Osteocyte (in vitro differentiated cells): ENCODE data around the gene AEN. TPM values are rescaled to one million over a fixed set of nuclear protein-coding genes. Genes with fewer than 3 reads are reported as not detected.

Source experiments
- DNase-seq: peaks from one replicate; pipeline ENCODE4 v3.0.0; 2021; ENCODE audit warnings: mixed read lengths; ENCODE audit not compliant: unreplicated experiment; ENCODE audit errors: extremely low spot score
- H3K27ac Mint-ChIP-seq: one replicate; pipeline ENCODE4 v1.8.0; 2021; ENCODE audit warnings: mild to moderate bottlenecking, mixed read lengths; ENCODE audit not compliant: unreplicated experiment
- H3K27me3 Mint-ChIP-seq: one replicate; pipeline ENCODE4 v1.8.0; 2021; ENCODE audit warnings: mixed read lengths; ENCODE audit not compliant: unreplicated experiment
- H3K36me3 Mint-ChIP-seq: one replicate; pipeline ENCODE4 v1.8.0; 2021; ENCODE audit warnings: mixed read lengths; ENCODE audit not compliant: unreplicated experiment
- H3K4me1 Mint-ChIP-seq: one replicate; pipeline ENCODE4 v1.8.0; 2021; ENCODE audit warnings: mixed read lengths; ENCODE audit not compliant: unreplicated experiment
- H3K4me3 Mint-ChIP-seq: one replicate; pipeline ENCODE4 v1.8.0; 2021; ENCODE audit warnings: mild to moderate bottlenecking, moderate library complexity, mixed read lengths; ENCODE audit not compliant: unreplicated experiment
- H3K9me3 Mint-ChIP-seq: one replicate; pipeline ENCODE4 v1.8.0; 2021; ENCODE audit warnings: mixed read lengths; ENCODE audit not compliant: unreplicated experiment
- total RNA-seq: library from RNA; stranded (reverse); gene quantifications from 2 replicates; pipeline ENCODE4 v1.2.1, GENCODE V29; 2021
- TF ChIP-seq, protein P1 (sequence below): fragments of 200-600 bp; sonication (generic); IDR thresholded peaks from 2 replicates; pipeline ENCODE4 v1.5.0; 2021; ENCODE audit warnings: antibody characterized with exemption, mild to moderate bottlenecking, moderate library complexity

AEN gene
- total RNA-seq, 1 donor from 2014 or later: 25.1 TPM

DNA sequence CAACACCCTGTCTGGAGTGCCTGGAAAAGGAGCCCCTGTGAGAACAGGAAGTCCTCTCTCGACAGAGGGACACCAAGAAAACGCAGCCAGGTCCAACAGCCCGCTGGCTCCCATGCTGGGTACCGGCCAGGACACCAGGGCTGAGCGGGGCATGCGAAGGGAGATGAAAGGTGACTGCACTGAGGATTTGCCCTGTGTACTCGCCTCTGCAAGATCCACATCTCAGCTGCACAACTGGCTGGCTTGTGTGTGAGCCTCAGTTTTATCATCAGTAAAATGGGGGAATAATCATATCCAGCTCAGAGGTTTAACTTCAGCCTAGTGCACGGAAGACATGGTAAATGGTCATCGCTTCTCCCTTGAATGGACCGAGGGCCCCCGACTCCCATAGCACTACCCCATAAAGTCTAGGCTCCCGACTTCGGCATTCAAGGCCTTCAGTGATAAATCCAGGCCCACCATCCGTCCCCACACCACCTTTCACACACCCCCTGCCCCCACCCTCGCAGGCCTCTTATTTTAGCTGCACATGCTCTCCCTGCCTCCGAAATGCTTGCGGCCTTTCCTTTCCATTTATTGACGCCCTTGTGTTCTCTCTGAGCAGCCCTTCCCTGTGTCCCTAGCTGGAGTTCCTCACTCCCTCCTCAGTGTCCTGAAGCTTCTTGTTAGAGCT lies 33.4 kb downstream of the AEN start:
- H3K9me3 Mint-ChIP-seq: no peaks in the 10 kb centered on the region
- no peak overlapping the region for H3K27ac Mint-ChIP-seq
- H3K36me3 Mint-ChIP-seq: no peaks in the 10 kb centered on the region
- no peaks in the 10 kb centered on the region for H3K27me3 Mint-ChIP-seq
- peaks cover 24% of the 10 kb centered on the region for H3K4me1 Mint-ChIP-seq
- peak; percentile 79 for DNase-seq
- TF ChIP-seq, protein P1, sequence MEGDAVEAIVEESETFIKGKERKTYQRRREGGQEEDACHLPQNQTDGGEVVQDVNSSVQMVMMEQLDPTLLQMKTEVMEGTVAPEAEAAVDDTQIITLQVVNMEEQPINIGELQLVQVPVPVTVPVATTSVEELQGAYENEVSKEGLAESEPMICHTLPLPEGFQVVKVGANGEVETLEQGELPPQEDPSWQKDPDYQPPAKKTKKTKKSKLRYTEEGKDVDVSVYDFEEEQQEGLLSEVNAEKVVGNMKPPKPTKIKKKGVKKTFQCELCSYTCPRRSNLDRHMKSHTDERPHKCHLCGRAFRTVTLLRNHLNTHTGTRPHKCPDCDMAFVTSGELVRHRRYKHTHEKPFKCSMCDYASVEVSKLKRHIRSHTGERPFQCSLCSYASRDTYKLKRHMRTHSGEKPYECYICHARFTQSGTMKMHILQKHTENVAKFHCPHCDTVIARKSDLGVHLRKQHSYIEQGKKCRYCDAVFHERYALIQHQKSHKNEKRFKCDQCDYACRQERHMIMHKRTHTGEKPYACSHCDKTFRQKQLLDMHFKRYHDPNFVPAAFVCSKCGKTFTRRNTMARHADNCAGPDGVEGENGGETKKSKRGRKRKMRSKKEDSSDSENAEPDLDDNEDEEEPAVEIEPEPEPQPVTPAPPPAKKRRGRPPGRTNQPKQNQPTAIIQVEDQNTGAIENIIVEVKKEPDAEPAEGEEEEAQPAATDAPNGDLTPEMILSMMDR: no peak
- no peak overlapping the region for H3K4me3 Mint-ChIP-seq

DNA sequence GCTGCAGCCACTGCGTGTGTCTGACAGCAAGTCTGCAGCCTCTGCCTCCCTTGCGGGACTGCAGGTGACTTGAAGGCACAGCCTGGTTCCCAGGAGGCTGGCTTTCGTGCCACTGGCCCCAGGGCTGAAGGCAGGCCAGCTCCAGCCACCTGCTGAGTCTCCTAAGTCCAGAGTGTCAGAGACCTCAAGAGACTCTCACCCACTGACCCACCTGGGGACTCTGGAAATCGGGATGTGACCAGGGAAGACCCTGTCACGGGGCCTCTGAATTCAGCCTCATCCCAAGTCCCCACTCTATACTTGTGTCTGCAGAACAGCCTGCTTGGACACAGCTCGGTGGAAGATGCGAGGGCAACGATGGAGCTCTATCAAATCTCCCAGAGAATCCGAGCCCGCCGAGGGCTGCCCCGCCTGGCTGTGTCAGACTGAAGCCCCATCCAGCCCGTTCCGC lies 34.0 kb downstream of the AEN start:
- Mint-ChIP-seq H3K9me3 (no peaks in the 10 kb centered on the region), H3K4me1 (peaks cover 27% of the 10 kb centered on the region), H3K27me3 (no peaks in the 10 kb centered on the region), H3K27ac (no peak overlapping the region), H3K36me3 (no peaks in the 10 kb centered on the region), H3K4me3 (no peak overlapping the region)
- DNase-seq: peak; percentile 79
- TF ChIP-seq, protein P1: no peak

DNA sequence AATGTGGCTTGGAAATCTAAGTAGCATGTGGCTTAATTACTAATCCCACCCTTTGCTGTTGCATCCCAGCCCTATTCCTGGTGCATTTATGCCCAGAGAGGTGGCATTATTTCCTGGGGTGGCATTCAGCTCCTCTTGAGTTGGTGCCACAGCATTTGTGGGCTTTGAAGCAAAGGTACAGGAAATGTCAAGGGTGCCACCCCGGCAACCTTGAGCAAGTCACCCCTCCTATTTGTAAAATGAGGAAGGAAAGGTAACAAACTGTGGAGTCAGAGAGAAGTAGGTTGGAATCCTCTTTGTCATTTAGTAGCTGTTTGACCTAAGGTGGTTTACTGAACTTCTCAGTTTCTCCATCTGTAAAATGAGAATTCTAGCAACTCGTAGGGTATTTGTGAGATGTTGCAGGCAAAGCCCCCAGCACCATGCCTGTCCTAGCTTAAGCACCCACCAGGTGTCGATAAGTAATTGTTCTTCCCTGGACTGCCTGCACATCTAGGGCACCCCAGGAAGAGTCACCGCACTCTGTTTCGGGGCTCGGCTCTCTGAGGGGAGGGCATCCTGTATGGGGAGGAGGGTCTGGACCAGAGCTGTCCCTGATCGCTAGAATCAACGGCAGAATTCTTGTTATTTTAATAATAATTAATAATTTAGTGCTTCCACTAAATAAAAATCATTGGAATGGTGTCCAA lies 34.8 kb downstream of the AEN start:
- no peak overlapping the region for H3K27ac Mint-ChIP-seq
- TF ChIP-seq, protein P1: no peak

DNA sequence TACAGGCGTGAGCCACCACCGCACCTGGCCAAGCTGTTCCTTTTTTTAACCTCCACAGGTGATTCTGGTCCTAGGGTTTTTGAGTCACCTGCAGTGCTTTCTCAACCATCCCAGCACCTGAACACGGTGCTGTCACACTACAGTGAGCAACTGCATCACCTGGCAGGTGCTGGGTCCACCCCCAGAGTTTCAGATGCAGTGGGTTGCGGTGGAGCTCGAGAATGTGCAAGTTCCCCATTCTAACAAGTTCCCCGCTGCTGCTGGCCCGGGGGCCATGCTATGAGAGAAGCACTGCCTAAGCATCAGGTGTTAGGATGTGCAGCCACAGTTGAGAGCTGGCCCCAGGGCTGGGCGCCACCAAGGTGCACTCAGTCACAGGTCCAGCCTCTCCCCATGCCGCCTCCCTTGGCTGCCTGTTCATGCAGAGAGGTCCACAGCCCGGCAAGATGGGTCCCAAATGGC lies 35.7 kb downstream of the AEN start:
- DNase-seq: peak; percentile 76
- TF ChIP-seq, protein P1: no peak
- no peaks in the 10 kb centered on the region for H3K36me3 Mint-ChIP-seq

More for the DNA sequence above, 34.8 kb downstream of the AEN start:
- peak; percentile 67 for DNase-seq
- H3K4me1 Mint-ChIP-seq: peaks cover 35% of the 10 kb centered on the region
- H3K27me3 Mint-ChIP-seq: no peaks in the 10 kb centered on the region
- no peaks in the 10 kb centered on the region for H3K36me3 Mint-ChIP-seq
- no peak overlapping the region for H3K4me3 Mint-ChIP-seq
- no peaks in the 10 kb centered on the region for H3K9me3 Mint-ChIP-seq

DNA sequence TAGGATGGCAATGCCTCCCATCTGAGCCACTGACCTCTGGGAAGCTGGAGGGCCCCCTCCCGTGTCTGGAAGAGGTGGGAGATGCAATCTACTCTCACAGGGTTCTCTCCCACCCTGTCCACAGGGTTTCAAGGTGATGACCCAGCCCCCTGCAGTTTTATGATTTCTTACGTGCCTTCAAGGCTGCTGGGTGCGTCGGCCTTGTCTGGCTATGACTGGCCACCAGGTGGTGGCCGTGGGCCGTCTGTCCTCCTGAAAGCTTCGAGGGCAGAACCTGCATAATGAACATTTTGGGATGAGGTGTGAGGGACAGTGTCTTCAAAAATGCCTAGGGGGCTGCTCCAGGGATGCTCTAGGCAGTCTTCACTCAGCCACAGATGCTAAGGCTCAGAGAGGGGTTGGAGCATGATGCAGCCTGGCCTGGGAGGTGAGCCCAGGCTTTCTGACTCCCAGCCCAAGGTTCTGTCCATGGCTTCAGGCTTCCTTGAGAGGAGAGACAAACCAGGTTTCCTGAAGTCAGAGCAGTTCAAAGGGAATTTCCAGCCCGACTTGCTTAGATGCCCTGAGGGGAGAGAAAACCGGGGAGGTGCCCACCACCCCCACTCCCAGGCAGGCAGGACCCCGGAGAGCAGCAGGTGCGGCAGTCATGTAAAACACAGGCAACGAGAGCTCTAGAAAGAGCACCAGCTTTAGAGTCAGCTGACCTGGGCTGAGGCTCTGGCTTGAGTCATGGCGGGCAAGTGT lies 36.4 kb downstream of the AEN start:
- Mint-ChIP-seq H3K36me3 (no peaks in the 10 kb centered on the region), H3K27me3 (no peaks in the 10 kb centered on the region), H3K4me1 (peaks cover 49% of the 10 kb centered on the region), H3K27ac (peak overlapping the region; percentile 42), H3K9me3 (no peaks in the 10 kb centered on the region), H3K4me3 (no peak overlapping the region)
- TF ChIP-seq, protein P1: peak; percentile 91
- peak; percentile 84 for DNase-seq

More for the DNA sequence above, 35.7 kb downstream of the AEN start:
- H3K27me3 Mint-ChIP-seq: no peaks in the 10 kb centered on the region
- no peak overlapping the region for H3K27ac Mint-ChIP-seq
- no peaks in the 10 kb centered on the region for H3K9me3 Mint-ChIP-seq
- no peak overlapping the region for H3K4me3 Mint-ChIP-seq
- H3K4me1 Mint-ChIP-seq: peaks cover 42% of the 10 kb centered on the region
